ENCODE results near the gene PPP1R7.
A peak's percentile ranks its signal among the peaks of the same experiment; 100 is the strongest.

PPP1R7 gene

DNA sequence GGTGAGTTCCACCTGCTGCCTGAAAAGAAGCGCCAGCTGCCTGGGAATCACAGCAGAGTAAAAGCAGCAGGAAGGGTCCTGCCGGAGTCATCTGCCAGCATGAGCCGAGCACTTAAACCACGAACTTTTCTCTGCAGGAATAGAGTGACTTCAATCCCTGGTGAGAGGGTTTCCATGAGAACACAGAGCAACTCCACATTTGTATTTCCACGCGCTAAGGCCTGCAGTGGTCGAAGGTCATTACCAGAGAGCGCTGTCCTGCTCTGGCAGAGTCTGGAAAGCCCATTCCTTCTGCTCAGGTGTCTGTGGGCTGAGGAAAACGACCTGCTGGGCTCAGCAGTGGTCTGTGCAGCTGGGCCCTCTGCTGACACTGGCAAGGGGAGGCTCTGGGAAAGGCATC is 7.7 kb upstream of the PPP1R7 start:
- Histone ChIP-seq H3K4me2 (no peak overlapping the region), H4K20me1 (ENCODE audit: insufficient read depth) (no peaks in the 10 kb centered on the region), H2AFZ (ENCODE audit: low read depth) (no peak overlapping the region), H3K27me3 (ENCODE audit: insufficient read depth, low read depth) (no peaks in the 10 kb centered on the region), H3K4me3 (IDR thresholded peaks at IDR 0.05; ENCODE audit: insufficient read depth, low read depth, low read length) (no peak overlapping the region), H3K36me3 (ENCODE audit: insufficient read depth) (no peaks in the 10 kb centered on the region), H3K9ac (no peak overlapping the region), H3K4me1 (ENCODE audit: low read depth, poor library complexity, severe bottlenecking) (no peaks in the 10 kb centered on the region), H3K79me2 (ENCODE audit: insufficient read depth, low read depth) (no peaks in the 10 kb centered on the region), H3K27ac (no peak overlapping the region)
- TF ChIP-seq, protein P1, sequence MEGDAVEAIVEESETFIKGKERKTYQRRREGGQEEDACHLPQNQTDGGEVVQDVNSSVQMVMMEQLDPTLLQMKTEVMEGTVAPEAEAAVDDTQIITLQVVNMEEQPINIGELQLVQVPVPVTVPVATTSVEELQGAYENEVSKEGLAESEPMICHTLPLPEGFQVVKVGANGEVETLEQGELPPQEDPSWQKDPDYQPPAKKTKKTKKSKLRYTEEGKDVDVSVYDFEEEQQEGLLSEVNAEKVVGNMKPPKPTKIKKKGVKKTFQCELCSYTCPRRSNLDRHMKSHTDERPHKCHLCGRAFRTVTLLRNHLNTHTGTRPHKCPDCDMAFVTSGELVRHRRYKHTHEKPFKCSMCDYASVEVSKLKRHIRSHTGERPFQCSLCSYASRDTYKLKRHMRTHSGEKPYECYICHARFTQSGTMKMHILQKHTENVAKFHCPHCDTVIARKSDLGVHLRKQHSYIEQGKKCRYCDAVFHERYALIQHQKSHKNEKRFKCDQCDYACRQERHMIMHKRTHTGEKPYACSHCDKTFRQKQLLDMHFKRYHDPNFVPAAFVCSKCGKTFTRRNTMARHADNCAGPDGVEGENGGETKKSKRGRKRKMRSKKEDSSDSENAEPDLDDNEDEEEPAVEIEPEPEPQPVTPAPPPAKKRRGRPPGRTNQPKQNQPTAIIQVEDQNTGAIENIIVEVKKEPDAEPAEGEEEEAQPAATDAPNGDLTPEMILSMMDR (conservative IDR thresholded peaks at IDR 0.05; ENCODE audit: low read depth, low read length) = no peak

DNA sequence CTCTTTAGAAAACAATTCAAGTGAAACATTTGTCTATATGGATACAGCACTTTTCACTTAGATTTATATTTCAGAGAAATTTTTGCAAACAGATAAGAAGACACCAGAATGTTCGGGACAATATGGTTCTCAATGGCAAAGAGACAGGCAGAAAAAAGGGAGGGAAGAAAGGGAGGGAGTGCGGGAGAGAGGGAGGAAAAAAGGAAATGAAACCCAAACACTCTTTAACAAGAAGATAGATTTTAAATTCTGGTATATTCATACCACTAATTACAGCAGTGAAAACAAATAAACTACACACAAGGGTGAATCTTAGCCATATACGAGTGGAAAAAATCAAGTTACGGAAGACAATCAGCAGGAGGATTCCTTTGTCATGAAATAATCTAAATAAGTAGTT is 4.0 kb upstream of the PPP1R7 start:
- H3K79me2 ChIP-seq (ENCODE audit: insufficient read depth, low read depth) = peaks cover 5% of the 10 kb centered on the region; the same call in 1 of the 2 replicates
- no peak overlapping the region for H3K4me3 ChIP-seq (IDR thresholded peaks at IDR 0.05; ENCODE audit: insufficient read depth, low read depth, low read length)
- no peak overlapping the region for H3K27ac ChIP-seq
- no peak overlapping the region for H3K4me2 ChIP-seq
- H3K9ac ChIP-seq = no peak overlapping the region
- no peaks in the 10 kb centered on the region for H3K27me3 ChIP-seq (ENCODE audit: insufficient read depth, low read depth)
- H2AFZ ChIP-seq (ENCODE audit: low read depth) = no peak overlapping the region
- H3K4me1 ChIP-seq (ENCODE audit: low read depth, poor library complexity, severe bottlenecking) = peaks cover 8% of the 10 kb centered on the region
- no peaks in the 10 kb centered on the region for H3K36me3 ChIP-seq (ENCODE audit: insufficient read depth)
- H4K20me1 ChIP-seq (ENCODE audit: insufficient read depth) = no peaks in the 10 kb centered on the region
- TF ChIP-seq, protein P1 (conservative IDR thresholded peaks at IDR 0.05; ENCODE audit: low read depth, low read length) = no peak

DNA sequence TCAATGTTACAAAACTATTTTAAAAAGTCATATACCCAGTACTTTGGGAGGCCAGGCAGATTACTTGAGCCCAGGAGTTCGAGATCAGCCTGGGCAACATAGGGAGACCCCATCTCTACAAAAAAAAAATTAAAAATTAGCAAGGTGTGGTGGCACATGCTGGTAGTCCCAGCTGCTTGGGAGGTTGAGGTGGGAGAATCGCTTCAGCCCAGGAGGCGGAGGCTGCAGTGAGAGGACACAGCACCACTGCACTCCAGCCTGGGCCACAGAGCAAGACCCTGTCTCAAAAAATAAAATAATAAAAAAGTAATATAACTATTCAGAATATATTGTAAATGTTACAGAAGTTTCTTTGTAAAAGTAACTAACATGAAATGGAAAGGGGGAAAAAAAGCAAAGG is 2.9 kb upstream of the PPP1R7 start:
- no peaks in the 10 kb centered on the region for H4K20me1 ChIP-seq (ENCODE audit: insufficient read depth)
- peaks cover 10% of the 10 kb centered on the region; the same call in 1 of the 2 replicates for H3K79me2 ChIP-seq (ENCODE audit: insufficient read depth, low read depth)
- H3K27me3 ChIP-seq (ENCODE audit: insufficient read depth, low read depth) = no peaks in the 10 kb centered on the region
- no peak overlapping the region for H2AFZ ChIP-seq (ENCODE audit: low read depth)
- H3K27ac ChIP-seq = no peak overlapping the region
- H3K36me3 ChIP-seq (ENCODE audit: insufficient read depth) = no peaks in the 10 kb centered on the region
- H3K4me2 ChIP-seq = no peak overlapping the region
- H3K4me1 ChIP-seq (ENCODE audit: low read depth, poor library complexity, severe bottlenecking) = peaks cover 8% of the 10 kb centered on the region
- H3K9ac ChIP-seq = no peak overlapping the region
- no peak overlapping the region for H3K4me3 ChIP-seq (IDR thresholded peaks at IDR 0.05; ENCODE audit: insufficient read depth, low read depth, low read length)
- TF ChIP-seq, protein P1 (conservative IDR thresholded peaks at IDR 0.05; ENCODE audit: low read depth, low read length) = no peak

DNA sequence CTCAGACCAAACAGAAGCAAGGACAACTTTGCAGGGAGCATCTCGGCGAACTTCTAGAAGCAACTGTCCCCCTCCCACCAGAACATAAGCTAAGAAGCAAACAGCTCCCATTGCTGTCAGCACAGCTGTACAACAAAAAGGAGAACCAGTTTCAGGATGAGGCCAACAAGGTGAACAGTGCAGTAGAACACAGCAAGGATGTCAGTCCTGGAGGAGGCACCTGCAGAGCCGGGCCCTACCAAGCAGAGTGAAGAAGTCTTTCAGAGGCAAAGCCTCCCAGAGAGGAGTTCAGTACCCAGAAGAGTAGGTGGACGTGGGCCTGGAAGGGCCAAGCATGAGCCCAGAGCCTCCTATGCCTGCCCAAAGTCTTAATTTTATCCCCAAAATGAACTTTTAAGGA is 2.0 kb upstream of the PPP1R7 start:
- H4K20me1 ChIP-seq (ENCODE audit: insufficient read depth) = no peaks in the 10 kb centered on the region
- no peak overlapping the region for H3K27ac ChIP-seq
- peak overlapping the region; percentile 93; the same call in 1 of the 2 replicates for H3K4me2 ChIP-seq
- H3K27me3 ChIP-seq (ENCODE audit: insufficient read depth, low read depth) = no peaks in the 10 kb centered on the region
- H3K36me3 ChIP-seq (ENCODE audit: insufficient read depth) = no peaks in the 10 kb centered on the region
- peaks cover 8% of the 10 kb centered on the region for H3K4me1 ChIP-seq (ENCODE audit: low read depth, poor library complexity, severe bottlenecking)
- H2AFZ ChIP-seq (ENCODE audit: low read depth) = peak overlapping the region; percentile 88; the same call in 1 of the 2 replicates
- TF ChIP-seq, protein P1 (conservative IDR thresholded peaks at IDR 0.05; ENCODE audit: low read depth, low read length) = no peak
- no peak overlapping the region; the same call in 1 of the 2 replicates for H3K9ac ChIP-seq
- H3K79me2 ChIP-seq (ENCODE audit: insufficient read depth, low read depth) = peaks cover 14% of the 10 kb centered on the region; the same call in 1 of the 2 replicates
- H3K4me3 ChIP-seq (IDR thresholded peaks at IDR 0.05; ENCODE audit: insufficient read depth, low read depth, low read length) = no peak overlapping the region
